IgD-negative memory B cell (primary cell): ENCODE data around the gene RTP1. TPM values are rescaled to one million over a fixed set of nuclear protein-coding genes. Genes with fewer than 3 reads are reported as not detected.
"Not testable (repeated sequence)": the region's sequence is repeated elsewhere in the genome, so short reads cannot be mapped to it uniquely, and the experiment has no call there.

Experiments used
- H3K27ac Mint-ChIP-seq, 3 donors: one replicate each; pipeline ENCODE4 v1.8.0; 2020 to 2022; ENCODE audit warnings: mild to moderate bottlenecking in 3 of 3, mixed read lengths in 3 of 3, moderate library complexity in 1 of 3
- H3K27me3 Mint-ChIP-seq: one replicate; pipeline ENCODE4 v1.8.0; 2021; ENCODE audit warnings: mixed read lengths
- H3K36me3 Mint-ChIP-seq: one replicate; pipeline ENCODE4 v1.8.0; 2020; ENCODE audit warnings: mild to moderate bottlenecking, mixed read lengths
- H3K4me1 Mint-ChIP-seq, 3 donors: one replicate each; pipeline ENCODE4 v1.8.0; 2020 to 2022; ENCODE audit warnings: mixed read lengths in 3 of 3, mild to moderate bottlenecking in 1 of 3
- H3K4me3 Mint-ChIP-seq, 4 donors: one replicate each; pipeline ENCODE4 v1.8.0; 2020 to 2022; ENCODE audit warnings: mild to moderate bottlenecking in 4 of 4, mixed read lengths in 4 of 4, moderate library complexity in 3 of 4
- H3K9me3 Mint-ChIP-seq, 3 donors: one replicate each; pipeline ENCODE4 v1.8.0; 2020 to 2021; ENCODE audit warnings: mixed read lengths in 3 of 3, mild to moderate bottlenecking in 1 of 3
- polyA plus RNA-seq: library from polyadenylated mRNA; unstranded; fragments of 300-500 nt; fragmentation: Illumina TruSeq; gene quantifications from one replicate; pipeline ENCODE4 v1.2.3, GENCODE V29; 2021

The RTP1 gene
- polyA plus RNA-seq, 1 donor from 2014 or later: not detected

DNA sequence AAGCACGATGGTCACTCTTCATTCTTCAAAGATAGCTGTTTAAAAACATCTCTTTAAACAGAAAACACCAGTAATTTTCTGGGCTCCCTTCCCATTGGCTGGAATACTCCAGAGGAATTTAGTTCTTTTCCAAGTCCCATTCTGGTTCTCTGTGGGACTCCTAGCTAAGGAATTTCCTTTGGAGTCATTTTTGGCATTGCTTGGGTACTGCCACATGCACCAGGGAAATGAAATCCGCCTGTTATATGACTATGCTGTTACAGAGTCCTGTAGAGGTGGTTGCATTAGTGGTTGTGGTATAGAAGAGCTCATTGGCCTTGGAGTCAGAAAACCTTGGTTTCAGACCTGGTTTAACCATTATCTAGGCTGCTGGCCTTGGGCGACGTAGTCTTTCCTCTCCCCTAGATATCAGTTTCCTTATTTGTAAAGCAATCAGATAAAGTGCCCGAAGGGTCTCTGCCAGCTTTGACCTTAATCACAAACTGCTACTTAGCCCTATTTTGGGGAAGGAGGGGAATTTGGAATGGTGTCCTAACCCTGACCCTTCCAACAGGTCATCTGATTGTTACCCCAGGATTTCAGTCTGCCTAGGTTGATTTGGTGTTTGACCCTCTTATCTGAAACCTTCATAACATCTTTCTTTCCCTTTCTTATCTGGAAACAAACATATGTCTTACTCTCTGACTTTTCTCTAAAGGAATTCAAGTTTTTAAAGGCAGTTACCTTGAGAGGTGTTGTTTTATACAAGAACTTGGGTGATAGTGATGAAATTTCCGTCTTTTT, 13.4 kb downstream of the RTP1 start:
- Mint-ChIP-seq H3K4me3 (no peak overlapping the region), H3K27ac (no peak overlapping the region), H3K36me3 (no peaks in the 10 kb centered on the region), H3K4me1 (no peaks in the 10 kb centered on the region), H3K27me3 (peaks cover 6% of the 10 kb centered on the region), H3K9me3 (no peaks in the 10 kb centered on the region)

GRCh38 chr3:187211532-187212195, 14.4 kb downstream of the RTP1 start:
- Mint-ChIP-seq H3K36me3 (no peaks in the 10 kb centered on the region), H3K4me1 (no peaks in the 10 kb centered on the region), H3K27me3 (peaks cover 6% of the 10 kb centered on the region), H3K9me3 (no peaks in the 10 kb centered on the region), H3K4me3 (no peak overlapping the region), H3K27ac (peak overlapping the region in 1 of 3 donors; percentile 0)

GRCh38 chr3:187212196-187212545, 14.9 kb downstream of the RTP1 start:
- Mint-ChIP-seq H3K27ac (peak overlapping the region in 1 of 3 donors; percentile 0), H3K27me3 (peaks cover 6% of the 10 kb centered on the region), H3K9me3 (peaks cover 0 to under 1% (median 0%) of the 10 kb centered on the region in 3 donors), H3K4me1 (no peaks in the 10 kb centered on the region), H3K4me3 (no peak overlapping the region), H3K36me3 (no peaks in the 10 kb centered on the region)

GRCh38 chr3:187212705-187213104, 15.4 kb downstream of the RTP1 start:
- Mint-ChIP-seq H3K9me3 (peaks cover 0 to 1% (median 0%) of the 10 kb centered on the region in 3 donors), H3K4me3 (no peak overlapping the region), H3K27me3 (peaks cover 6% of the 10 kb centered on the region), H3K36me3 (no peaks in the 10 kb centered on the region), H3K4me1 (no peaks in the 10 kb centered on the region), H3K27ac (no peak overlapping the region)

- H3K36me3 Mint-ChIP-seq: no peaks in the 10 kb centered on the region
- H3K4me1 Mint-ChIP-seq: no peaks in the 10 kb centered on the region
- no peak overlapping the region for H3K27ac Mint-ChIP-seq
- no peak overlapping the region for H3K4me3 Mint-ChIP-seq
- H3K9me3 Mint-ChIP-seq: peaks cover 0 to 1% (median 0%) of the 10 kb centered on the region in 3 donors
- peaks cover 4% of the 10 kb centered on the region for H3K27me3 Mint-ChIP-seq
Observed at GRCh38 chr3:187213616-187214015, 16.3 kb downstream of the RTP1 start.

- Mint-ChIP-seq H3K4me1 (no peaks in the 10 kb centered on the region), H3K27me3 (no peaks in the 10 kb centered on the region), H3K9me3 (peaks cover 0 to 1% (median 0%) of the 10 kb centered on the region in 3 donors), H3K36me3 (no peaks in the 10 kb centered on the region), H3K4me3 (no peak overlapping the region), H3K27ac (no peak overlapping the region)
Observed at GRCh38 chr3:187215460-187215859, 18.2 kb downstream of the RTP1 start.

DNA sequence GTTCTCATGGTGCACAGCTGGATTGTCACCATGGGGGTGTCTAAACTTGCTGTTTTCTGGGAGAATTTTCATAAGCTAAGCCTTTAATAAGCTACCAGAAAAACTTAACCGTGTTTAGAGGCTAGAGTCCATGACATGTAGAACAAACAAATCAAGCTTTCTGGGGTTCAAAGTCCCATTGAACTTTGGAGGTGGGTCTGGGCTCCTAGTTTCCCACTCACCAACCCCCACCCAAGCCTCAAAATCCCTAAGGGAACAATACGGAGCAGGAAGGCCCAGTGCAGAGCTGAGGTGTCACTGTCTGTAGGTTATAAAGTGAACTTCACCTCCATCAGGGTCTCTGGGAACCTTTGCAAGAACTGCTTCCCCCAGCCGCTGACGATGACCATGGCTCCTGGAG, 25.5 kb downstream of the RTP1 start:
- Mint-ChIP-seq H3K4me3 (no peak overlapping the region), H3K36me3 (no peaks in the 10 kb centered on the region), H3K27ac (no peak overlapping the region), H3K27me3 (no peaks in the 10 kb centered on the region), H3K4me1 (peaks cover 0 to 5% (median 0%) of the 10 kb centered on the region in 3 donors), H3K9me3 (no peaks in the 10 kb centered on the region)

DNA sequence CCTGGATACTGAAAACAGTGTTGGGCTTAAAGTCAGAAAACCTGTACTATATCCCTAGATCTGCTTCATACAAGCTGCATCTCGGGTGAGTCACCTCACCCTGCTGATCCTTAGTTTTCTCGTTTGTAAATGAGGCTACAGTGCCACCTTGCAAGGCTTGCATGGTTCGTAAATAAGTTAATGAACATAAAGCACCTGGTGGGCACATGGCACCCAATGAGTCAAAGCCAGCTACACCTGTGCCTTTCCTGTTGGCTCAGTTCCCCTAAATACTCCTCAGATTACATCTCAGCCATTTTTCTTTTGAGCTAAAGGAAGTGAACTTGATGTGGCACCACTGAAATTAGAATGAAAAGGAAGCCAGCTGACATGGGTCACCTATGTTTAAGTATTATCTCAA, 26.5 kb downstream of the RTP1 start:
- Mint-ChIP-seq H3K27ac (no peak overlapping the region), H3K4me3 (no peak overlapping the region), H3K27me3 (peaks cover 2% of the 10 kb centered on the region), H3K9me3 (no peaks in the 10 kb centered on the region), H3K4me1 (peaks cover 0 to 5% (median 0%) of the 10 kb centered on the region in 3 donors), H3K36me3 (no peaks in the 10 kb centered on the region)

DNA sequence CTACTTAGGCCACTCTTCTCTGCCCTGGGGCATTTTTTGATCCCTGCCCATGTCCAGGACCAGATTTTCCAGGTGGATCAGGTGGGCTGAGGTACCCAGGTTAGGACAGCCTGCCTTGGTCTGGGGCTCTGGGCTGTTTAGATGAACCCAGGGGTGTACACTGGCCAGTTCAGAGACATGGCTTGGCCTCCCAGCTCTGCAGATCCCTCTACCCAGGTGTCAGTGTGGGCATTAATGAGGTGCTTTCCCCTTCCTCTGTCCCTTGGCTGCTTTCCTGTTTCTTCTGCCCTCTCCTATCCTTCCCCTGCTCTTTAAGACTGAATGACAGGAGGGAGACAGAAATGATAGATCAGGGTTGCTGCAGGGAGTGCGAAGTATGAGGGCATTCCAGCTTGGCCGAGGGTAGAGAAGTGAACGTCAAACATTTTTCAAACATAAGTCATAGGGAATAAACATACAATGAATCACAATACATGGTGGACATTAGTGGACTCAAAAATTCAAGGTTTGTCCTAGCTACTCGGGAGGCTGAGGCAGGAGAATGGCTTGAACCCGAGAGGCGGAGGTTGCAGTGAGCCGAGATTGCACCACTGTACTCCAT, 30.5 kb downstream of the RTP1 start:
- Mint-ChIP-seq H3K27ac (no peak overlapping the region), H3K36me3 (no peaks in the 10 kb centered on the region), H3K4me3 (no peak overlapping the region)

DNA sequence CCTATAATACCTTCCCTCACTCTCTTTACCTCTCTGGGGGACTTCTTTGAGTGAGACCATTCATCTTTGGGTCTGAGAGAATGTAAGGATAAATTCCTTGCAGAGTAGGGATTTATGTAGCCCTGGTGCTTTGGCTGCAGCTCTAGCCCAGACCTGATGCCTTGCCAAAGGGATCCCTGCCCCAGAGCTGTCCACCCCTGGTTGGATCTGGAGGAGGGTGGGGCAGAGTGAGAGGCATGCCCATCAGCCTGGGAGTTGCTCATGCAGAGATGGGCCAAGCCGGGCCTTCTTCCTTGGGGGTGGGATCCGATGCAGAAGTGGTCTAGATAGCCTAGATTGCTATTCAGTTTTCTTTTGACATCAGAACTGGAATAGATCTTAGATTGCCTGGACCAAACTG, 31.5 kb downstream of the RTP1 start:
- H3K4me1 Mint-ChIP-seq: peaks cover 0 to 3% (median 0%) of the 10 kb centered on the region in 3 donors
- H3K4me3 Mint-ChIP-seq: no peak overlapping the region
- no peaks in the 10 kb centered on the region for H3K36me3 Mint-ChIP-seq
- H3K27ac Mint-ChIP-seq: no peak overlapping the region
- peaks cover 9% of the 10 kb centered on the region for H3K27me3 Mint-ChIP-seq
- no peaks in the 10 kb centered on the region for H3K9me3 Mint-ChIP-seq

More for the DNA sequence above, 30.5 kb downstream of the RTP1 start:
- Mint-ChIP-seq H3K9me3 (no peaks in the 10 kb centered on the region), H3K4me1 (peaks cover 0 to 5% (median 0%) of the 10 kb centered on the region in 3 donors), H3K27me3 (peaks cover 6% of the 10 kb centered on the region)

GRCh38 chr3:187230011-187230410, 32.7 kb downstream of the RTP1 start:
- H3K4me1 Mint-ChIP-seq: no peaks in the 10 kb centered on the region
- H3K36me3 Mint-ChIP-seq: no peaks in the 10 kb centered on the region
- no peak overlapping the region for H3K27ac Mint-ChIP-seq
- H3K27me3 Mint-ChIP-seq: peaks cover 9% of the 10 kb centered on the region
- no peaks in the 10 kb centered on the region for H3K9me3 Mint-ChIP-seq
- no peak overlapping the region for H3K4me3 Mint-ChIP-seq

DNA sequence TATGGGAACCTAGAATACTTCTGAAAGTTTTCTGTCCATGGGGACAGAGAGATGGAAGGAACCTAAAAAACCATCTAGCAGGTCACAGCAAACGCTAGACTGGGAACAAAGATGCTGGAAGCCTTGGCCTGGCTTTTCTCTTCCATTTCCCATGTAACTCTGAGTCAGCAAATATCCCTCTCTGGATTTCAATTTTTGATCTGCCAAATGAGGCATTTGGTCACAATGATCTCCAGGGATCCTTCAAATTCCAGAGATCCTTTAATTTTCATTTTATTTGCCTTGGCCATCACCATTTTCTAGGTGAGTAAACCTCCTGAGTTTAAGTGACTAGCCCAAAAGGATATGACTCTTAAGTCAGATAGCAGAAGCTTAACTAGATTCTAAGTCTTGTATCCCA, 39.7 kb downstream of the RTP1 start:
- H3K27ac Mint-ChIP-seq: no peak overlapping the region
- no peaks in the 10 kb centered on the region for H3K36me3 Mint-ChIP-seq
- peaks cover 4% of the 10 kb centered on the region for H3K27me3 Mint-ChIP-seq
- H3K9me3 Mint-ChIP-seq: peaks cover 0 to 7% (median 5%) of the 10 kb centered on the region in 3 donors
- no peak overlapping the region for H3K4me3 Mint-ChIP-seq
- no peaks in the 10 kb centered on the region for H3K4me1 Mint-ChIP-seq

GRCh38 chr3:187237741-187238140, 40.5 kb downstream of the RTP1 start:
- no peaks in the 10 kb centered on the region for H3K36me3 Mint-ChIP-seq
- peaks cover 4% of the 10 kb centered on the region for H3K27me3 Mint-ChIP-seq

GRCh38 chr3:187238239-187238638, 41.0 kb downstream of the RTP1 start:
- Mint-ChIP-seq H3K36me3 (no peaks in the 10 kb centered on the region), H3K4me3 (peak overlapping the region in 1 of 4 donors; percentile 61), H3K4me1 (no peaks in the 10 kb centered on the region), H3K9me3 (peaks cover 0 to 7% (median 5%) of the 10 kb centered on the region in 3 donors), H3K27me3 (peaks cover 4% of the 10 kb centered on the region), H3K27ac (no peak overlapping the region)

More at GRCh38 chr3:187237741-187238140, 40.5 kb downstream of the RTP1 start:
- H3K27ac Mint-ChIP-seq: no peak overlapping the region
- H3K4me3 Mint-ChIP-seq: peak overlapping the region in 1 of 4 donors; percentile 61
- H3K4me1 Mint-ChIP-seq: no peaks in the 10 kb centered on the region
- H3K9me3 Mint-ChIP-seq: peaks cover 0 to 7% (median 5%) of the 10 kb centered on the region in 3 donors

- H3K36me3 Mint-ChIP-seq, H3K27me3 Mint-ChIP-seq, H3K4me3 Mint-ChIP-seq, H3K27ac Mint-ChIP-seq, H3K9me3 Mint-ChIP-seq, H3K4me1 Mint-ChIP-seq: not testable (repeated sequence)
Observed at GRCh38 chr3:187238835-187239234, 41.5 kb downstream of the RTP1 start.
